ENCODE data around the gene MSL2.
"Not testable (repeated sequence)": the region's sequence is repeated elsewhere in the genome, so short reads cannot be mapped to it uniquely, and the experiment has no call there.

DNA sequence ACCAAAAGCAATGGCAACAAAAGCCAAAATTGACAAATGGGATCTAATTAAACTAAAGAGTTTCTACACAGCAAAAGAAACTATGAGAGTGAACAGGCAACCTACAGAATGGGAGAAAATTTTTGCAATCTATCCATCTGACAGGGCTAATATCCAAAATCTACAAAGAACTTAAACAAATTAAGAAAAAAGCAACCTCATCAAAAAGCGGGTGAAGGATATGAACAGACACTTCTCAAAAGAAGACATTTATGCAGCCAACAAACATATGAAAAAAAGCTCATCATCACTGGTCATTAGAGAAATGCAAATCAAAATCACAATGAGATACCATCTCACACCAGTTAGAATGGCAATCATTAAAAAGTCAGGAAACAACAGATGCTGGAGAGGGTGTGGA lies 76.8 kb downstream of the MSL2 start:
- TF ChIP-seq EZH2 (IDR thresholded peaks at IDR 0.05; ENCODE audit: low read length) = not testable (repeated sequence)
- TF ChIP-seq, protein P1, sequence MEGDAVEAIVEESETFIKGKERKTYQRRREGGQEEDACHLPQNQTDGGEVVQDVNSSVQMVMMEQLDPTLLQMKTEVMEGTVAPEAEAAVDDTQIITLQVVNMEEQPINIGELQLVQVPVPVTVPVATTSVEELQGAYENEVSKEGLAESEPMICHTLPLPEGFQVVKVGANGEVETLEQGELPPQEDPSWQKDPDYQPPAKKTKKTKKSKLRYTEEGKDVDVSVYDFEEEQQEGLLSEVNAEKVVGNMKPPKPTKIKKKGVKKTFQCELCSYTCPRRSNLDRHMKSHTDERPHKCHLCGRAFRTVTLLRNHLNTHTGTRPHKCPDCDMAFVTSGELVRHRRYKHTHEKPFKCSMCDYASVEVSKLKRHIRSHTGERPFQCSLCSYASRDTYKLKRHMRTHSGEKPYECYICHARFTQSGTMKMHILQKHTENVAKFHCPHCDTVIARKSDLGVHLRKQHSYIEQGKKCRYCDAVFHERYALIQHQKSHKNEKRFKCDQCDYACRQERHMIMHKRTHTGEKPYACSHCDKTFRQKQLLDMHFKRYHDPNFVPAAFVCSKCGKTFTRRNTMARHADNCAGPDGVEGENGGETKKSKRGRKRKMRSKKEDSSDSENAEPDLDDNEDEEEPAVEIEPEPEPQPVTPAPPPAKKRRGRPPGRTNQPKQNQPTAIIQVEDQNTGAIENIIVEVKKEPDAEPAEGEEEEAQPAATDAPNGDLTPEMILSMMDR (optimal IDR thresholded peaks at IDR 0.05 in 1 of 3, IDR thresholded peaks at IDR 0.05 in 1 of 3, conservative IDR thresholded peaks at IDR 0.05 in 1 of 3; ENCODE audit: extremely low read depth in 1 of 3, insufficient read depth in 2 of 3, low read length in 3 of 3) = not testable (repeated sequence)

Data from keratinocyte (primary cell).